HCT116 (cell line): ENCODE data around the gene SPEN.

Experiments used
- CTCF ChIP-seq, 3 experiments: fragments of 200-600 bp in 1 of 3; sonication (generic) in 1 of 3; IDR thresholded peaks in 2 of 3; conservative IDR thresholded peaks in 1 of 3; 2 replicates each; pipeline ENCODE4 v1.5.1; 2012 to 2017; ENCODE audit warnings: low read depth in 2 of 3, low read length in 2 of 3, antibody characterized with exemption in 1 of 3, borderline replicate concordance in 1 of 3, control low read depth in 1 of 3, mild to moderate bottlenecking in 1 of 3, mixed read lengths in 1 of 3, mixed run types in 1 of 3, moderate library complexity in 1 of 3; ENCODE audit not compliant: insufficient read depth in 1 of 3
- ELF1 ChIP-seq: IDR thresholded peaks from 2 replicates; pipeline ENCODE4 v1.6.1; 2012; ENCODE audit warnings: low read depth, borderline replicate concordance
- JUND ChIP-seq: IDR thresholded peaks from 2 replicates; pipeline ENCODE4 v1.6.1; 2012
- POLR2A ChIP-seq: IDR thresholded peaks from 2 replicates; pipeline ENCODE4 v1.7.0; 2011; ENCODE audit warnings: borderline replicate concordance; ENCODE audit not compliant: insufficient read depth, insufficient read length; ENCODE audit errors: extremely low read depth

- no peak for TF ChIP-seq CTCF (IDR thresholded peaks at IDR 0.05 in 2 of 3, conservative IDR thresholded peaks at IDR 0.05 in 1 of 3; ENCODE audit: borderline replicate concordance in 1 of 3, insufficient read depth in 1 of 3, low read depth in 2 of 3, low read length in 2 of 3)
- no peak for TF ChIP-seq JUND
- TF ChIP-seq POLR2A: no peak
- TF ChIP-seq ELF1: no peak
These were observed 37.0 kb downstream of the SPEN start for GRCh38 chr1:15884477-15884876.
